ENCODE data around the gene MARS1. TPM values are rescaled to one million over a fixed set of nuclear protein-coding genes. Genes with fewer than 3 reads are reported as not detected.
A peak's percentile ranks its signal among the peaks of the same experiment; 100 is the strongest.

Gene MARS1
- total and polyA plus RNA-seq, 2 experiments from 2014 or later = 266 to 351 TPM

DNA sequence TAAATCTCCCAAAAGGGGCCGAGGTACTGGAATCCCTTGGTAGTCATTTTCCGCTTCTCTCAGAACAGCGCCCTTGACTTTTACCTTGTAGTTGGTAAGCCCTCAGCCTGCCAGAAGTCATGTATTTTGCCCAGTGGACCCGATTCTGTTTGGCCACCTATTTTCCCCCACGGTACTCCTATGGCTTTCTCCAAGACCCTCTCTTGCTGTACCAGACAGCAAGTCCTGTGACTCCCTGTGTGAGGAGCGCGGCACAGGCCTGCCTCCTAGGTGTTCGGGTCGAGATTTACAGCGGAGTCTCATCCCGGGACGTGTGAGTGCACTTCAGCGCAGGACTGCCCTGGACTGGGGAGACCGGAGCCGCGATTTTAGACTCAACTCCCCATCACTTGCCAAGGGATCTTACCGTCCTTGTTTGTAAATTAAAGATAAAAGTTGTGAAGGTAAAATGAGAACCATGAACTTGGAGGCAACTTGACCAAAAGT is 33.7 kb downstream of the MARS1 start:
- no peaks in the 10 kb centered on the region for H3K27me3 ChIP-seq (ENCODE audit: insufficient read depth)
- peaks cover 37% of the 10 kb centered on the region for H4K20me1 ChIP-seq (replicated peaks; ENCODE audit: insufficient read depth)
- 0 out of 2 replicates have a peak overlapping the region, but pooled peaks have one; percentile 41 for H2AFZ ChIP-seq
- H3K4me1 Mint-ChIP-seq = peaks cover 56% of the 10 kb centered on the region
- H3K4me3 Mint-ChIP-seq = peak overlapping the region; percentile 83
- DNase-seq (ENCODE audit: low spot score) (peak; percentile 65), ATAC-seq (peak; percentile 7; the same call in 2 of the 3 replicates)
- H3K4me2 ChIP-seq = peak overlapping the region; percentile 86
- H3K36me3 Mint-ChIP-seq (ENCODE audit: low read depth) = peaks cover 38% of the 10 kb centered on the region
- H3K4me3 ChIP-seq = peak overlapping the region; percentile 82
- peak overlapping the region; percentile 70; the same call in 1 of the 2 replicates for H3K27ac ChIP-seq (ENCODE audit: low read depth)
- TF ChIP-seq NANOG (IDR thresholded peaks at IDR 0.05; ENCODE audit: borderline replicate concordance) = no peak
- no peak for TF ChIP-seq STAT1 (IDR thresholded peaks at IDR 0.05; ENCODE audit: unreplicated experiment)
- peak; percentile 19 to 41; a peak in 2 of 4 replicates for TF ChIP-seq CTCF (conservative IDR thresholded peaks at IDR 0.05; ENCODE audit: low read depth in 2 of 2)
- H3F3A ChIP-seq (replicated peaks; ENCODE audit: low read depth) = peaks cover 60% of the 10 kb centered on the region
- H3K4me1 ChIP-seq (ENCODE audit: insufficient read depth) = peaks cover 43% of the 10 kb centered on the region
- H3K9me2 ChIP-seq (ENCODE audit: insufficient read depth) = no peaks in the 10 kb centered on the region
- H3K79me2 ChIP-seq (replicated peaks; ENCODE audit: insufficient read depth) = peaks cover 33% of the 10 kb centered on the region
- H3K27me3 Mint-ChIP-seq (ENCODE audit: insufficient read depth, low read depth, poor library complexity) = peaks cover 45% of the 10 kb centered on the region
- H3K27ac Mint-ChIP-seq = peak overlapping the region; percentile 92
- no peaks in the 10 kb centered on the region; the same call in 2 of the 3 replicates for H3K9me3 Mint-ChIP-seq
- H3K36me3 ChIP-seq (ENCODE audit: insufficient read depth) = peaks cover 13% of the 10 kb centered on the region

DNA sequence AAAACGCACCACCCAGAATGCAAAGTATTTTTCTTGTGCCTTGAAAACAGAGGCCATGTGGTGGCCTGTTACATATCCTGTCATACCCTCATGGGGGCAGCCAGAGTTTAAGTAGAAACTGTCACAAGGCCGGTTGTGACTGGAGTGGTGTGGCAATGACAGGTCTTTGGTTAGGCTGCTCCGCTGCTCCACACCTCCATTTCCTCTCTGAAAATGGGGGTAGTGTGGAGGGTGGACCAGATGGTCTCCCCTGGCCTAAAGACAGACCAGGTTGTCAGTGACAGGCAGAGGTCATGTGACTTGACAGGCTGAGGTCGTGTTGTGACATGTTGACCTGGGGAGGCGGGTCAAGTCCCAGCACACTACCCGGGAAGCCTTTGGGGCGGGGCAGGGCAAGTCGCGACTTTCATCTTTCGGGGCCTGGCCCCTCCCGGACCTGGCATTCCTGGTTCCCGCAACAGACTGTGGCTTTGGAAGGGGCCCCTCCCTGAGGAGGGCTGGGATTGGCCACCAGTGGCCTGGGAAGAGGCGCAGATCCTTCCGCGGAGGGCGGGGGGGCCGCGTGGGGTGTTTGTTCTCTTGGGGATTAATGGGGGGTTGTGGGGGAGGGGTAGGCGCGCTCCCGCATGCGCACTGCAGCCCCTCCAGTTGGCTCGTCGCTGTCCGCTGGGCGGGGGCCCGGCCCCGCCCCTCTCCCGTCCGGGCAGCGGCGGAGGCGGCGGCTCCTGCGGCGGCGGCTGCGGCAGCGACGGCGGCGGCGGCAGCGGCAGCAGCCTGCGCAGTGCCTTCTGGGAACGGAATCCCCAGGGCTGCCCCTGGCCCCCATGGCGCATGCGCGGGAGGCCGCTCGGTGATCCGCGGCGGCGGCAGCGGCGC is 34.4 kb downstream of the MARS1 start, which contains the start of gene MBD6:
MBD6 (plus strand) TSS at position 814 of the 876 bp plus-strand sequence. CDS start 1,480 bp downstream, outside the sequence.
- ATAC-seq (peak; percentile 6), DNase-seq (ENCODE audit: low spot score) (peak; percentile 87)
- H4K20me1 ChIP-seq (replicated peaks; ENCODE audit: insufficient read depth) = peaks cover 36% of the 10 kb centered on the region
- Mint-ChIP-seq H3K9me3 (no peaks in the 10 kb centered on the region; the same call in 2 of the 3 replicates), H3K4me1 (peaks cover 56% of the 10 kb centered on the region), H3K36me3 (ENCODE audit: low read depth) (peaks cover 32% of the 10 kb centered on the region), H3K27ac (peak within 1 kb of the TSS; percentile 92), H3K27me3 (ENCODE audit: insufficient read depth, low read depth, poor library complexity) (peaks cover 45% of the 10 kb centered on the region), H3K4me3 (peak within 1 kb of the TSS; percentile 92)
- H3K9me2 ChIP-seq (ENCODE audit: insufficient read depth) = no peaks in the 10 kb centered on the region
- peak within 1 kb of the TSS; percentile 95 for H2AFZ ChIP-seq
- peaks cover 43% of the 10 kb centered on the region for H3K4me1 ChIP-seq (ENCODE audit: insufficient read depth)
- H3K4me2 ChIP-seq = peak within 1 kb of the TSS; percentile 94
- H3K27ac ChIP-seq (ENCODE audit: low read depth) = peak within 1 kb of the TSS; percentile 78
- H3K36me3 ChIP-seq (ENCODE audit: insufficient read depth) = peaks cover 6% of the 10 kb centered on the region
- H3K79me2 ChIP-seq (replicated peaks; ENCODE audit: insufficient read depth) = peaks cover 28% of the 10 kb centered on the region
- peaks cover 55% of the 10 kb centered on the region for H3F3A ChIP-seq (replicated peaks; ENCODE audit: low read depth)
- peak within 1 kb of the TSS; percentile 82 for H3K4me3 ChIP-seq
- H3K27me3 ChIP-seq (ENCODE audit: insufficient read depth) = no peaks in the 10 kb centered on the region
- TF ChIP-seq ZNF114 (CRISPR knock-in tag; IDR thresholded peaks at IDR 0.05) = no peak
- 0 out of 4 replicates have a peak, but pooled peaks of 1 of the 2 experiments have one; percentile 9 for TF ChIP-seq CTCF (conservative IDR thresholded peaks at IDR 0.05; ENCODE audit: low read depth in 2 of 2)
- TF ChIP-seq ZNF462 (CRISPR knock-in tag; IDR thresholded peaks at IDR 0.05) = no peak
- no peak; the same call in 1 of the 2 replicates for TF ChIP-seq POLR2AphosphoS5 (IDR thresholded peaks at IDR 0.05; ENCODE audit: low read depth)

Measured in GM23338 (cell line).